CD4-positive, alpha-beta T cell treated with Interleukin-4 for 4 hours (primary cell): Measurements from ENCODE around the gene TMEM121.
"Not testable (repeated sequence)": the region's sequence is repeated elsewhere in the genome, so short reads cannot be mapped to it uniquely, and the experiment has no call there.

Source experiments
- DNase-seq: peaks from one replicate; pipeline ENCODE4 v3.0.0-alpha.2; 2020

Gene TMEM121

GRCh38 chr14:105547072-105547471 lies 20.7 kb downstream of the TMEM121 start:
- not testable (repeated sequence) for DNase-seq

- DNase-seq = no peak
Observed at GRCh38 chr14:105547741-105548169, 21.4 kb downstream of the TMEM121 start.

- no peak for DNase-seq
Observed at GRCh38 chr14:105549481-105549880, 23.1 kb downstream of the TMEM121 start.

- DNase-seq = no peak
Observed at GRCh38 chr14:105554022-105554421, 27.6 kb downstream of the TMEM121 start.

- no peak for DNase-seq
Observed at GRCh38 chr14:105554523-105554922, 28.1 kb downstream of the TMEM121 start.

- DNase-seq = not testable (repeated sequence)
Observed at GRCh38 chr14:105557671-105558070, 31.3 kb downstream of the TMEM121 start.

GRCh38 chr14:105558449-105559154 lies 32.2 kb downstream of the TMEM121 start:
- DNase-seq = not testable (repeated sequence)

- DNase-seq = not testable (repeated sequence)
Observed at GRCh38 chr14:105559384-105560047, 33.1 kb downstream of the TMEM121 start.

GRCh38 chr14:105560048-105560669 lies 33.8 kb downstream of the TMEM121 start:
- not testable (repeated sequence) for DNase-seq

GRCh38 chr14:105561345-105561744 lies 35.0 kb downstream of the TMEM121 start:
- DNase-seq = not testable (repeated sequence)

- DNase-seq = no peak
Observed at GRCh38 chr14:105562713-105563346, 36.4 kb downstream of the TMEM121 start.

GRCh38 chr14:105563347-105563737 lies 37.0 kb downstream of the TMEM121 start:
- no peak for DNase-seq

- DNase-seq = not testable (repeated sequence)
Observed at GRCh38 chr14:105564536-105564935, 38.2 kb downstream of the TMEM121 start.

- not testable (repeated sequence) for DNase-seq
Observed at GRCh38 chr14:105565185-105565919, 39.0 kb downstream of the TMEM121 start.

- DNase-seq = not testable (repeated sequence)
Observed at GRCh38 chr14:105566248-105567163, 40.1 kb downstream of the TMEM121 start.

- not testable (repeated sequence) for DNase-seq
Observed at GRCh38 chr14:105567164-105568103, 41.1 kb downstream of the TMEM121 start.

- not testable (repeated sequence) for DNase-seq
Observed at GRCh38 chr14:105568140-105568843, 41.9 kb downstream of the TMEM121 start.

- no peak for DNase-seq
Observed at GRCh38 chr14:105568859-105569766, 42.7 kb downstream of the TMEM121 start.
